GM19351 (cell line): Measurements from ENCODE around the gene STOML3.

Source experiments
- ATAC-seq: cut with Tn5 transposase; IDR thresholded peaks from one replicate; pipeline ENCODE4 v1.9.1; 2021; ENCODE audit warnings: mild to moderate bottlenecking, moderate library complexity; ENCODE audit not compliant: unreplicated experiment

STOML3 gene

GRCh38 chr13:38922170-38922569 is 68.5 kb downstream of the STOML3 start:
- no peak for ATAC-seq

GRCh38 chr13:38921081-38921480 is 69.5 kb downstream of the STOML3 start:
- no peak for ATAC-seq
